ENCODE measurements around the gene SPINT2.
"Not testable (repeated sequence)": the region's sequence is repeated elsewhere in the genome, so short reads cannot be mapped to it uniquely, and the experiment has no call there.

Gene SPINT2

DNA sequence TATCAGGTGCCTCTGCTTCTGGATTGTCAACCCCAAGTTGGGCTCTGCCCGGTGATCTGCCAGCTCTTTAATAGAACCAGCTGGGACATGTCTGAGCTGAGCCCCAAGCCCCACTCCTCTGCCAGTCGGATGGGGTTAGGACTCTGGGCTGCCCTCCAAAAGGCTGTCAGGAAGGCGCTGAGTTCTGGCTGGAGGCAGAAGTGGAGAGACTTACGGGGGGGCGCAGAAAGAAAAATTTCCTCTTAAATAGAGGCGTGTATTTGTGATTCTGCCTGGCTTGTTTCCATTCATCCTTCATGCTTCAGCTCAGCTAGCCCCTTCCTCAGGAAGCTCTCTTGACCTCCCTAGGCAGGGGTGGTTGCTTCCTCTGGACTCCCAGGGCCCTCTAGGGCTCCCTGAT lies 54.3 kb downstream of the SPINT2 start:
- DNase-seq (ENCODE audit: low read depth in 1 of 2, low spot score in 1 of 2): no peak

DNA sequence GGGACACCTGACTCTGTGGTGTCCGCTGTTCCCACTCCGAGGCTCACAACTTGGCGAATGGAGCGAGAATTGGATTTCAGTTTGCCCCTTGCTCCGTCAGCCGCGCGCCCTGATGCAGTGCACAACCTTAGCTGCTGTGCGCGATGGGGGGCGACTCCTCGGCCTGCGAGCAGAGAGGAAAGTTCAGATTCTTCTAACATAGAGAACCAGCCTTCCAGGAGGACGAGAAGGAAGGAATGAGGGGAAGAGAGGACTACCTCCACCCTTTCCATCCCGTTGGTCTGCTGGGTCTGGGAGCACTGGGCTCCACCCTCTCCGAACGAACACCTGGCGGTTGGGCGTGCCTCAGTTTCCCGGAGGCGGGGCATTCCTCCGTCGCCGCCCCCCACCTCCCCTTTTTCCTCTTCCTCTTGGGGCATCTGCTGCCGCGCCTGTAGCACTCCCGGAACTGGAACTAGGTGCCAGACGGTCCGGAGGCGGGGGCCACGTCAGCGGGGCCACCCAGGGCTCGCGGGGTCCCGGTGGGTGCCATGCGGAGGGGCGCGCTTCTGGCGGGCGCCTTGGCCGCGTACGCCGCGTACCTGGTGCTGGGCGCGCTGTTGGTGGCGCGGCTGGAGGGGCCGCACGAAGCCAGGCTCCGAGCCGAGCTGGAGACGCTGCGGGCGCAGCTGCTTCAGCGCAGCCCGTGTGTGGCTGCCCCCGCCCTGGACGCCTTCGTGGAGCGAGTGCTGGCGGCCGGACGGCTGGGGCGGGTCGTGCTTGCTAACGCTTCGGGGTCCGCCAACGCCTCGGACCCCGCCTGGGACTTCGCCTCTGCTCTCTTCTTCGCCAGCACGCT lies 55.3 kb downstream of the SPINT2 start, which contains the start of gene KCNK6:
KCNK6 (plus strand) TSS at position 425 of the 838 bp plus-strand sequence; CDS start at position 531, 106 bp downstream.
- DNase-seq (ENCODE audit: low read depth in 1 of 2, low spot score in 1 of 2): peak in 1 of 2 donors; percentile 20

GRCh38 chr19:38320969-38321339 lies 56.6 kb downstream of the SPINT2 start:
- no peak for DNase-seq (ENCODE audit: low read depth in 1 of 2, low spot score in 1 of 2)

DNA sequence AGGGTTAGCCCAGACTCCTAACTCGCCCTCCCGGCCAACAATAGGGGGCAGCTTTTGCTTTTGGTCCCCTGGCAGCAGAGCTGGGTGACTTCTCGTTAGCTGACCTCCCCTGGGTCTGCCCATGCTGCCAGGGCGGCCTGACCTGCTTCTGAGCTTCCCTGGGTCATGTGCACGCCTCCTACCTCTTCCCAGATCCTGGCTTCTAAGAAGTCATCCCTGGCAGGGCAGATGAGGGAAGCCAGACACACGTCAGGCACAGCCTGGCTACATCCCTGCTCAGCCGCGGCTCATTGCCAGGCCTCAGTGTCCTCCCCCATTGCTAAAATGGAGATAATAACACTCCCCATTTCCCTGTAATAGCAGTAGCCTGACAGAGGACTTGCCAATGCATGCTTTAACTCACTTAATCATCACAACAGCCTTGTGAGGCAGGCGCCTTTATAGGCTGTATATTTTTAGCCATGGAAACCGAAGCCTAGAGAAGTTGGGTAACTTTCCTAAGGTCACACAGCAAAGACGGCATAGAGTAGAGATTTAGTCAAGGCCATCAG lies 57.3 kb downstream of the SPINT2 start:
- DNase-seq (ENCODE audit: low read depth in 1 of 2, low spot score in 1 of 2): no peak

DNA sequence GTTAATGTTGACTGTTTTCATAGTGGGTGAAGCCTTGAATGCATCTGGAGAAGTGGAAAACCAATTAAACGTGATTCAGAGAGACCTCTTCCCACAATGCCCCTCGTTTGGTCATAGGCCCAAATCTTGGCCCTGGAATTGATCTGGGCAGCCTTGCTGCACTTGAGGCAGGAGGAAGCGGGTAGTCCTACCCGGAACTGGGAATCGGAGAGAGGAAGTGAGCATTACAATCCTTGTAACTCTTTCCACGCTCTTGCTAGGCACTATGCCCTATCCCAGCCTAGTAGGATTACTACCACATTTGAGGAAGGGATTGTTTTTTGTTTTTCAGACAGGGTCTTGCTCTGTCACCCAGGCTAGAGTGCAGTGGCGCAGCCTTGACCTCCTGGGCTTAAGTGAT lies 58.9 kb downstream of the SPINT2 start:
- no peak for DNase-seq (ENCODE audit: low read depth in 1 of 2, low spot score in 1 of 2)

- DNase-seq (ENCODE audit: low read depth in 1 of 2, low spot score in 1 of 2): no peak
Observed at GRCh38 chr19:38324431-38324830, 60.1 kb downstream of the SPINT2 start.

GRCh38 chr19:38326591-38326990 lies 62.2 kb downstream of the SPINT2 start:
- no peak for DNase-seq (ENCODE audit: low read depth in 1 of 2, low spot score in 1 of 2)

DNA sequence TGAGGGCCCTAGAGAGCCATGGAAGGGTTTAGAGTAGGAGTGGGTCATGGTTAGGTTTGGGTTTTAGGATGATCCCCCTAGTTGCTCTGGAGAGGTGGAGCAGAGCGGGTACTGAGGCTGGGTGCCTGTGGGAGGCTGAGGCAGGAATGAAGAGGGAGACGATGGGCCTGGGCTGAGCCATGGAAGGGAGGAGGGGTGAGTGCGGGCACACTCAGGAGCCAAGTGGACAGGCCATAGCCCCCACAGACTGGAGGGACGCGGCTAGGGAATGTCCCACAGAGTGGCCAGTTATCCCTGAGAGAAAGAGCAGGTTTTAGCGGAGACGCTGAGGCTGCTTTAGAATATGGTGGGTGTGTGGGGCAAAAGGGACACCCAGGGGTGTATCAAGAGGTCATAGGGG lies 65.3 kb downstream of the SPINT2 start:
- no peak for DNase-seq (ENCODE audit: low read depth in 1 of 2, low spot score in 1 of 2)

GRCh38 chr19:38331728-38332127 lies 67.4 kb downstream of the SPINT2 start:
- DNase-seq (ENCODE audit: low read depth in 1 of 2, low spot score in 1 of 2): no peak

DNA sequence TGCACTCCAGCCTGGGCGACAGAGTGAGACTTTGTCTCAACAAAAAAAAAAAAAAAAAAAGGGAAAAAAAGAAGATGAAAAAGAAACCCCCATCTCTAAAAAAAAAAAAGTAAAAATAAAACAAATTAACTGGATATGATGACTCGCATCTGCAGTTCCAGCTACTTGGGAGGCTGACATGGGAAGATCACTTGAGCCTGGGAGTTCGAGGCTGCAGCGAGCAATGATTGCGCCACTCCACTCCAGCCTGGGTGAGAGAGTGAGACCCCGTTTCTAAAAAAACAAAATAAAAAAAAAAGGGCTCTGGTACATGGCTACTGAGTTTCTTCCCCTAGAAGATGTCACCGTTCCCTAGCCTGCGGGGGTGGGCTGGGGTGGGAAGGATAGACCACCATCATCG lies 68.9 kb downstream of the SPINT2 start:
- DNase-seq (ENCODE audit: low read depth in 1 of 2, low spot score in 1 of 2): no peak

DNA sequence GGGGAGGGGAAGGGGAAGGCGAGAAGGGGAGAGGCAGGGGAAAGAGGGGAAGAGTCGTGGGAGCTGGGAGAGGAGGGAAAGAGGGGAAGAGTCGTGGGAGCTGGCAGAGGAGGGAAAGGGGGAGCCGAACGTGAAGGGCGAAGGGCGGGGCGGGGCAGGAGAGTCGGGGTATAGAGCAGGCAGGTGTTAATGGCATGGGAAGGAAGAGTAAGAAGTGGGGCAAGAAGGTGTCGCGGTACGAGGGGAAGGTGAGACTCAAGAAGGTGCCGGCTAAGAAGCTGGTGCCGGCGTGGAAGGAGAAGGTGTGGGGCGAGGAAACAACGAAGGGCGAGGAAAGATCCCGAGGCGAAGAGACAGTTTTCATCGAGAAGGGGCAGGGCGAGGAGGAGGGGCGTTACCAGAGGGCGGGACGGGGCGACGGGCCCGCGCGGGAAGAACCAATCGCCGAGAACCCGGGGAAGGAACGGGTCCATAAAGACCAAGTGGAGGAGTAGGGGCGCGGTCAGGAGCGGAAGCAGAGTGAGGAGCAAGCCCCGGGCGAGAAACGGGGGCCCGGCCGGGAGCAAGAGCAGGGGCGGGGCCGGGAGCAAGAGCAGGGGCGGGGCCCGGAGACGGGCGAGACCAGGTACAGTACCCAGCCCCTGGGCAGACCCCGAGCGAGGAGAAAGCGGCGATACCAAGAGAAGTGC lies 71.7 kb downstream of the SPINT2 start:
- DNase-seq (ENCODE audit: low read depth in 1 of 2, low spot score in 1 of 2): peak; percentile 86 to 88

GRCh38 chr19:38336638-38337359 lies 72.4 kb downstream of the SPINT2 start:
- DNase-seq (ENCODE audit: low read depth in 1 of 2, low spot score in 1 of 2): peak; percentile 86 to 89

GRCh38 chr19:38337360-38337653 lies 72.9 kb downstream of the SPINT2 start:
- DNase-seq (ENCODE audit: low read depth in 1 of 2, low spot score in 1 of 2): no peak

DNA sequence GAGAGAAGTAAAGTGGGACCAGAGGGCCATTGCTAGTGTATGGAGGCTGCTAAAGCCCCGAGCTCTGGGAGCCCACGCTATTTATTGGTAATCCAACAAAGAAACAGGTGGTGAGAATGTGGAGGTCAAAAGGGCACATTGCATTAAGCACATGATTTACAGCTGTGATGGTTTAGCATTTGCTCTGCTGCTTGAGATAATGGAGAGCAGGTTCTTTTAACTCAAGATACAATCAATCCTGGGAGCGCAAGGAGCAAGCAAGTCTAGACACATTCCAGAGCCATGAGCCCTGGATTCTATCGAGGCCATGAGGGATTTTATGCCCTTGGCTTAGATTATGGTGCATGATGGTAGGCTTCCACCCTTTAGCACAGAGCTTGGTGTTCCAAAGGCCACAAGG lies 74.6 kb downstream of the SPINT2 start:
- DNase-seq (ENCODE audit: low read depth in 1 of 2, low spot score in 1 of 2): not testable (repeated sequence)

GRCh38 chr19:38340927-38341326 lies 76.6 kb downstream of the SPINT2 start:
- DNase-seq (ENCODE audit: low read depth in 1 of 2, low spot score in 1 of 2): no peak

All from activated T-helper 1 cell treated with anti-CD3 and anti-CD28 coated beads, Interleukin-2, amount 50 U/mL, for 16 hours (primary cell).